Panc1 (cell line): ENCODE results near the gene CACNA1E.

Experiments
- POLR2AphosphoS5 ChIP-seq: IDR thresholded peaks from 2 replicates; pipeline ENCODE4 v1.6.1; 2012; ENCODE audit warnings: mild to moderate bottlenecking, low read depth, low read length, moderate library complexity
- TCF7L2 ChIP-seq: IDR thresholded peaks from 2 replicates; pipeline ENCODE4 v1.6.1; 2011; ENCODE audit warnings: mild to moderate bottlenecking, low read depth, low read length, inconsistent platforms
- TF ChIP-seq, protein P1 (sequence below), 2 experiments: IDR thresholded peaks; 2 replicates each; pipeline ENCODE4 v1.6.1; 2011 to 2012; ENCODE audit warnings: low read depth in 2 of 2, control low read depth in 1 of 2, low read length in 1 of 2, mild to moderate bottlenecking in 1 of 2, moderate library complexity in 1 of 2; ENCODE audit not compliant: insufficient read depth in 1 of 2

DNA sequence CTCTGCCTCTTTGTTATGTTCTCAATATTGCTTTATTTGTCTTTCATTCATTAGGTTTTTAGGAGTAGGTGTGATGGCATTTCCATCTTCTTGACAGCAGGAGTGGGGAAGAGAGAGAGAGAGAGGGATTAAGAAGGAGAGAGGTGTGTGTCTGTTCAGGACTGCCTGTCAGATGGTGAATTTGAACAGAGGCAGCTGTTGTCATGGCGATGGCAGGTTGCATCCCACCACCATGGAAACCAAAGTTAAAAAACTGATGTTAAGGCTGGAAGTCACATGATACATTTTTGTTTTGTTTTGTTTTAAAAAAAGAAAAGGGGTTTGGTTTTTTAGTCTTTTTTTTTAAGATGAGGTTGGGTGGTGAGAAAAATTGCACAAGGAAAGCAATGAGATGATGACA is 18.3 kb downstream of the CACNA1E start:
- no peak for TF ChIP-seq TCF7L2
- TF ChIP-seq, protein P1, sequence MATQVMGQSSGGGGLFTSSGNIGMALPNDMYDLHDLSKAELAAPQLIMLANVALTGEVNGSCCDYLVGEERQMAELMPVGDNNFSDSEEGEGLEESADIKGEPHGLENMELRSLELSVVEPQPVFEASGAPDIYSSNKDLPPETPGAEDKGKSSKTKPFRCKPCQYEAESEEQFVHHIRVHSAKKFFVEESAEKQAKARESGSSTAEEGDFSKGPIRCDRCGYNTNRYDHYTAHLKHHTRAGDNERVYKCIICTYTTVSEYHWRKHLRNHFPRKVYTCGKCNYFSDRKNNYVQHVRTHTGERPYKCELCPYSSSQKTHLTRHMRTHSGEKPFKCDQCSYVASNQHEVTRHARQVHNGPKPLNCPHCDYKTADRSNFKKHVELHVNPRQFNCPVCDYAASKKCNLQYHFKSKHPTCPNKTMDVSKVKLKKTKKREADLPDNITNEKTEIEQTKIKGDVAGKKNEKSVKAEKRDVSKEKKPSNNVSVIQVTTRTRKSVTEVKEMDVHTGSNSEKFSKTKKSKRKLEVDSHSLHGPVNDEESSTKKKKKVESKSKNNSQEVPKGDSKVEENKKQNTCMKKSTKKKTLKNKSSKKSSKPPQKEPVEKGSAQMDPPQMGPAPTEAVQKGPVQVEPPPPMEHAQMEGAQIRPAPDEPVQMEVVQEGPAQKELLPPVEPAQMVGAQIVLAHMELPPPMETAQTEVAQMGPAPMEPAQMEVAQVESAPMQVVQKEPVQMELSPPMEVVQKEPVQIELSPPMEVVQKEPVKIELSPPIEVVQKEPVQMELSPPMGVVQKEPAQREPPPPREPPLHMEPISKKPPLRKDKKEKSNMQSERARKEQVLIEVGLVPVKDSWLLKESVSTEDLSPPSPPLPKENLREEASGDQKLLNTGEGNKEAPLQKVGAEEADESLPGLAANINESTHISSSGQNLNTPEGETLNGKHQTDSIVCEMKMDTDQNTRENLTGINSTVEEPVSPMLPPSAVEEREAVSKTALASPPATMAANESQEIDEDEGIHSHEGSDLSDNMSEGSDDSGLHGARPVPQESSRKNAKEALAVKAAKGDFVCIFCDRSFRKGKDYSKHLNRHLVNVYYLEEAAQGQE (IDR thresholded peaks at IDR 0.05; ENCODE audit: insufficient read depth in 1 of 2, low read depth in 2 of 2, low read length in 1 of 2), result no peak
- TF ChIP-seq POLR2AphosphoS5, result no peak
